Caco-2 (cell line): ENCODE measurements around the gene PPM1H. TPM values are rescaled to one million over a fixed set of nuclear protein-coding genes. Genes with fewer than 3 reads are reported as not detected.

Experiments
- BruUV-seq: library from RNA; stranded (reverse); fragments of 400-500 nt; replicated peaks from 2 replicates; lab custom pipeline; 2021; lab: Mats Ljungman, UMichigan
- CTCF ChIA-PET: fragments of 300-600 bp; sonication (Branson Sonifier 250); formaldehyde crosslinking; loops from one replicate; lab custom pipeline; 2022; ENCODE audit warnings: antibody characterized with exemption; lab: Charles Lee
- POLR2A ChIA-PET: fragments of 300-600 bp; sonication (Branson Sonifier 250); formaldehyde crosslinking; loops from one replicate; lab custom pipeline; 2022; ENCODE audit warnings: antibody characterized with exemption; lab: Charles Lee
- DNase-seq, 2 experiments: peaks; one replicate each; pipeline versions ENCODE4 v3.0.0 to v3.0.0-alpha.2; 2020 to 2022
- H3K27me3 ChIP-seq: replicated peaks from 2 replicates; pipeline ENCODE4 v1.6.0; 2011; ENCODE audit warnings: low read length; ENCODE audit not compliant: control insufficient read depth, insufficient read depth
- H3K36me3 ChIP-seq: 2 replicates; pipeline ENCODE4 v1.5.1; 2011; ENCODE audit warnings: low read length; ENCODE audit not compliant: control insufficient read depth, insufficient read depth
- H3K4me1 ChIP-seq: fragments of 250-450 bp; sonication (Bioruptor Pico); 2 replicates; pipeline ENCODE4 v1.5.1; 2020; ENCODE audit warnings: mild to moderate bottlenecking
- H3K4me3 ChIP-seq: 2 replicates; pipeline ENCODE4 v1.5.1; 2011; ENCODE audit warnings: low read depth, mild to moderate bottlenecking, control low read depth, low read length
- H3K9me3 ChIP-seq: fragments of 250-450 bp; sonication (Bioruptor Pico); 2 replicates; pipeline ENCODE4 v1.5.1; 2020; ENCODE audit warnings: mild to moderate bottlenecking, moderate library complexity
- H3K27ac Mint-ChIP-seq: one replicate; pipeline ENCODE4 v1.8.0; 2022; ENCODE audit warnings: mixed read lengths; ENCODE audit not compliant: unreplicated experiment
- H3K27me3 Mint-ChIP-seq: one replicate; pipeline ENCODE4 v1.8.0; 2022; ENCODE audit warnings: mixed read lengths; ENCODE audit not compliant: insufficient read depth, unreplicated experiment
- H3K36me3 Mint-ChIP-seq: one replicate; pipeline ENCODE4 v1.8.0; 2022; ENCODE audit warnings: mild to moderate bottlenecking, mixed read lengths; ENCODE audit not compliant: insufficient read depth, unreplicated experiment
- H3K4me1 Mint-ChIP-seq: one replicate; pipeline ENCODE4 v1.8.0; 2022; ENCODE audit warnings: low read depth, mixed read lengths; ENCODE audit not compliant: unreplicated experiment
- H3K4me3 Mint-ChIP-seq: one replicate; pipeline ENCODE4 v1.8.0; 2022; ENCODE audit warnings: mild to moderate bottlenecking, moderate library complexity, mixed read lengths; ENCODE audit not compliant: unreplicated experiment
- H3K9me3 Mint-ChIP-seq: one replicate; pipeline ENCODE4 v1.8.0; 2022; ENCODE audit warnings: mixed read lengths; ENCODE audit not compliant: unreplicated experiment
- intact Hi-C: fragments of 100-400 bp; cut with micrococcal nuclease; formaldehyde crosslinking; loops from one replicate; pipeline ENCODE4 v1.10.0; 2022; ENCODE audit not compliant: unreplicated experiment
- total RNA-seq: library from RNA; stranded (reverse); gene quantifications from 2 replicates; pipeline ENCODE4 v1.2.3, GENCODE V29; 2022
- TF ChIP-seq, protein P1 (sequence below), 2 experiments: fragments of 200-600 bp in 1 of 2; IDR thresholded peaks; 1 replicate in 1 of 2; 2 replicates in 1 of 2; pipeline versions ENCODE4 v1.5.1 to v1.8.0; 2011 to 2022; ENCODE audit warnings: antibody characterized with exemption in 1 of 2, control low read depth in 1 of 2, inconsistent platforms in 1 of 2, low read depth in 1 of 2, low read length in 1 of 2, mild to moderate bottlenecking in 1 of 2, moderate library complexity in 1 of 2; ENCODE audit not compliant: insufficient read depth in 1 of 2, severe bottlenecking in 1 of 2, unreplicated experiment in 1 of 2

PPM1H gene
- total RNA-seq, 1 experiment from 2014 or later = 151 TPM

DNA sequence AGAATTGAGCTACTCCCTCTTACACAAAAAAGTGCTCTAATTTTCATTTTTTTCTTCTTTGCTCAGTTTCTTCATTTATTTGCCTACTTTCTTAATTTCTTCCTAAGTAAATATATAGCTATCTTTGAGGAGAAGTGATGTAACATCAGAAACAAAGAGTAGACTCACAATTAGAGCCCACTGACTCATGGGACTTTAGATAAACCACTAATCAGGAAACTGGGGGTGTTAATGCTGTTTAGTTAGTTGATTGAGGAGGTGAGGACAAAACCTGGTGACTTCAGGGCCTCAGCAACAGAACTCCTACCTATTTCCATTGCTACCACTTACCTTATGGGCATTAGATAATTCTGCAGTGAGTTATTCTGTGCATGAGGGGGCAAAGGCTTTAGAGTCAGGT lies 316.6 kb downstream of the PPM1H start:
- Histone ChIP-seq H3K36me3 (no peaks in the 10 kb centered on the region), H3K9me3 (no peaks in the 10 kb centered on the region), H3K4me3 (no peak overlapping the region), H3K4me1 (peaks cover 6% of the 10 kb centered on the region; the same call in 1 of the 2 replicates), H3K27me3 (no peaks in the 10 kb centered on the region)
- DNase-seq = no peak
- Mint-ChIP-seq H3K4me1 (no peaks in the 10 kb centered on the region), H3K4me3 (no peak overlapping the region), H3K36me3 (no peaks in the 10 kb centered on the region), H3K27me3 (no peaks in the 10 kb centered on the region), H3K9me3 (no peaks in the 10 kb centered on the region), H3K27ac (no peak overlapping the region)
- no TSS peak for BruUV-seq
- intact Hi-C loops = no loop called here
- ChIA-PET CTCF (no interaction called here), POLR2A (no interaction called here)
- TF ChIP-seq, protein P1, sequence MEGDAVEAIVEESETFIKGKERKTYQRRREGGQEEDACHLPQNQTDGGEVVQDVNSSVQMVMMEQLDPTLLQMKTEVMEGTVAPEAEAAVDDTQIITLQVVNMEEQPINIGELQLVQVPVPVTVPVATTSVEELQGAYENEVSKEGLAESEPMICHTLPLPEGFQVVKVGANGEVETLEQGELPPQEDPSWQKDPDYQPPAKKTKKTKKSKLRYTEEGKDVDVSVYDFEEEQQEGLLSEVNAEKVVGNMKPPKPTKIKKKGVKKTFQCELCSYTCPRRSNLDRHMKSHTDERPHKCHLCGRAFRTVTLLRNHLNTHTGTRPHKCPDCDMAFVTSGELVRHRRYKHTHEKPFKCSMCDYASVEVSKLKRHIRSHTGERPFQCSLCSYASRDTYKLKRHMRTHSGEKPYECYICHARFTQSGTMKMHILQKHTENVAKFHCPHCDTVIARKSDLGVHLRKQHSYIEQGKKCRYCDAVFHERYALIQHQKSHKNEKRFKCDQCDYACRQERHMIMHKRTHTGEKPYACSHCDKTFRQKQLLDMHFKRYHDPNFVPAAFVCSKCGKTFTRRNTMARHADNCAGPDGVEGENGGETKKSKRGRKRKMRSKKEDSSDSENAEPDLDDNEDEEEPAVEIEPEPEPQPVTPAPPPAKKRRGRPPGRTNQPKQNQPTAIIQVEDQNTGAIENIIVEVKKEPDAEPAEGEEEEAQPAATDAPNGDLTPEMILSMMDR (IDR thresholded peaks at IDR 0.05; ENCODE audit: insufficient read depth in 1 of 2, low read depth in 1 of 2, low read length in 1 of 2, severe bottlenecking in 1 of 2, unreplicated experiment in 1 of 2) = no peak

DNA sequence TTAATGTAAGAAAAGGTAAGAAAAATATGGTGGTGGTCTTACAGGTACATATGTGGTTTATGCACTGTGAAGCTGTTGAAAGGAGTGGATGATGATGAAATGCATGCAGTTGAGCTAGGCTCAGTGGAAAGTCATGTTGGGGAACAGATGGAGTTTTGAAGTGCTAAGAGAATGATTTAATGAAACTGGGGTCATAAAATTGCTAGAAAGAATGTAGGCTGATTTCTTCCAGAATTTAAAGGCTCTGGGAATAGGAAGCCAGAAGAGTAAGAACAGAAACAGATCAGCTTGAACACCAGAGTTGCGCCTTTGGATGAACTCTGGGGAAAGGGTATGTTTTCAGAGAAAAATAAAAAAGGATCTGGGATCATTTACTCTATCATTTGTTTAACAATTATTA lies 321.9 kb downstream of the PPM1H start:
- Mint-ChIP-seq H3K9me3 (no peaks in the 10 kb centered on the region), H3K27ac (no peak overlapping the region), H3K4me3 (no peak overlapping the region), H3K4me1 (no peaks in the 10 kb centered on the region), H3K27me3 (no peaks in the 10 kb centered on the region), H3K36me3 (no peaks in the 10 kb centered on the region)
- no peaks in the 10 kb centered on the region for H3K27me3 ChIP-seq
- DNase-seq = no peak
- no peaks in the 10 kb centered on the region for H3K9me3 ChIP-seq
- TF ChIP-seq, protein P1 (IDR thresholded peaks at IDR 0.05; ENCODE audit: insufficient read depth in 1 of 2, low read depth in 1 of 2, low read length in 1 of 2, severe bottlenecking in 1 of 2, unreplicated experiment in 1 of 2) = no peak
- ChIA-PET CTCF (interaction anchor here (1.2 kb wide), 1 partner anchor 31 kb away, joined by 4 read pairs; no protein-coding TSS in a partner anchor), POLR2A (no interaction called here)
- no peaks in the 10 kb centered on the region; the same call in 1 of the 2 replicates for H3K4me1 ChIP-seq
- no TSS peak for BruUV-seq
- no peaks in the 10 kb centered on the region for H3K36me3 ChIP-seq
- no peak overlapping the region for H3K4me3 ChIP-seq
- intact Hi-C loops = no loop called here

DNA sequence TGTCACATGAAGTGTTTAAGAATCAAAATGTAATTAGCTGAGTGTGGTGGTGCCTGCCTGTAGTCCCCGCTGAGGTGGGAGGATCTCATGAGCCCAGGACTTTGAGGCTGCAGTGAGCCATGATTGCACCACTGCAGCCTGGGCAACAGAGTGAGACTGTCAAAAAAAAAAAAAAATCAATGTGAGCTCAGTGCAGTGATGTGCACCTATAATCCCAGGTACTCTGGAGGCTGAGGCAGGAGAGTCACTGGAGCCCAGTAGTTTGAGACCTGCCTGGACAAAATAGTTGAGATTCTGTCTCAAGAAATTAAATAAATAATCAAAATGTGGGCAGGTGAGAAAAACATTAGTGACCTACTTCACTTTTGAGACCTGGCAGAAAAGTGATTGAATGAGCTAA lies 328.3 kb downstream of the PPM1H start:
- POLR2A ChIA-PET = no interaction called here
- no peak overlapping the region for H3K4me3 ChIP-seq
- Mint-ChIP-seq H3K4me3 (no peak overlapping the region), H3K36me3 (peaks cover 15% of the 10 kb centered on the region), H3K27me3 (no peaks in the 10 kb centered on the region), H3K9me3 (no peaks in the 10 kb centered on the region), H3K4me1 (no peaks in the 10 kb centered on the region), H3K27ac (no peak overlapping the region)
- H3K9me3 ChIP-seq = no peaks in the 10 kb centered on the region
- CTCF ChIA-PET = no interaction called here
- no peaks in the 10 kb centered on the region for H3K27me3 ChIP-seq
- peaks cover 18% of the 10 kb centered on the region for H3K4me1 ChIP-seq
- DNase-seq = no peak
- BruUV-seq = no TSS peak
- TF ChIP-seq, protein P1 (IDR thresholded peaks at IDR 0.05; ENCODE audit: insufficient read depth in 1 of 2, low read depth in 1 of 2, low read length in 1 of 2, severe bottlenecking in 1 of 2, unreplicated experiment in 1 of 2) = no peak
- intact Hi-C loops = loop anchor here (10.0 kb wide), 3 partner anchors 158 to 488 kb away; no protein-coding TSS in a partner anchor
- H3K36me3 ChIP-seq = no peaks in the 10 kb centered on the region
